Measurements from ENCODE around the gene BCAS3.
"Not testable (repeated sequence)": the region's sequence is repeated elsewhere in the genome, so short reads cannot be mapped to it uniquely, and the experiment has no call there.

BCAS3 gene

GRCh38 chr17:60747069-60747808 lies 69.6 kb downstream of the BCAS3 start:
- no peak for DNase-seq (ENCODE audit: low read depth)

DNA sequence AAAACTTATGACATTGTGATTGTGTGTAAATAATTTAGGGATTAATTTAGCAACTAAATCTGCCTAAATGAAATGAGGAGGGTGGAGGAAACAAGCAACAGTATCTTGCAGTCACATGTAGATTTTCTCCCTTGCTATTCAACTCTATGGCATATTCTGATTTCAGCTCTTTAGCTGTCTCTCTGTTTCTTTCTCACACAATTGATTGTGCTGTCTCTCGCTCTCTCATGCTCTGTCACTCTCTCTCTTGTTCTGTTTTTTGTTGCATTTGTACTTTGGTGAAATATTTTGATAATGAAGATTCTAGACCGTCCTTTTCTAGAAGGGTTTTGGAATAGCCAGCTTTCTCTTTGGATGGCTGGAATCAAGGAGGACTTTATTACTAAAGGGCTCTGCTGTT lies 70.6 kb downstream of the BCAS3 start:
- DNase-seq (ENCODE audit: low read depth) = no peak

- no peak for DNase-seq (ENCODE audit: low read depth)
These were observed 71.4 kb downstream of the BCAS3 start for GRCh38 chr17:60749050-60749449.

DNA sequence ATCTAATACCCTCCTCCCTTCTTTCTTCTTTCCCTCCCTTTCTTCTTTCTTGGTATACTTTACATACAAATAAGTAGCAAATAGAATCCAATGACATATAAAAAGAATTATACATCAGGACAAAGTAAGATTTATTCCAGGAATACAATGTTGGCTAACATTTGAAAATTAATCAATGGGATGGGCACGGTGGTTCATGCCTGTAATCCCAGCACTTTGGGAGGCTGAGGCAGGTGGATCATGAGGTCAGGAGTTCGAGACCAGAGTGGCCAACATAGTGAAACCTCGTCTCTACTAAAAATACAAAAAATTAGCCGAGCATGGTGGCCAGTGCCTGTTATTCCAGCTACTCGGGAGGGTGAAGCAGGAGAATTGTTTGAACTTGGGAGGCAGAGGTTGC lies 72.1 kb downstream of the BCAS3 start:
- no peak for DNase-seq (ENCODE audit: low read depth)

- DNase-seq (ENCODE audit: low read depth) = no peak
These were observed 73.0 kb downstream of the BCAS3 start for GRCh38 chr17:60750640-60751039.

- no peak for DNase-seq (ENCODE audit: low read depth)
These were observed 74.2 kb downstream of the BCAS3 start for GRCh38 chr17:60751884-60752283.

DNA sequence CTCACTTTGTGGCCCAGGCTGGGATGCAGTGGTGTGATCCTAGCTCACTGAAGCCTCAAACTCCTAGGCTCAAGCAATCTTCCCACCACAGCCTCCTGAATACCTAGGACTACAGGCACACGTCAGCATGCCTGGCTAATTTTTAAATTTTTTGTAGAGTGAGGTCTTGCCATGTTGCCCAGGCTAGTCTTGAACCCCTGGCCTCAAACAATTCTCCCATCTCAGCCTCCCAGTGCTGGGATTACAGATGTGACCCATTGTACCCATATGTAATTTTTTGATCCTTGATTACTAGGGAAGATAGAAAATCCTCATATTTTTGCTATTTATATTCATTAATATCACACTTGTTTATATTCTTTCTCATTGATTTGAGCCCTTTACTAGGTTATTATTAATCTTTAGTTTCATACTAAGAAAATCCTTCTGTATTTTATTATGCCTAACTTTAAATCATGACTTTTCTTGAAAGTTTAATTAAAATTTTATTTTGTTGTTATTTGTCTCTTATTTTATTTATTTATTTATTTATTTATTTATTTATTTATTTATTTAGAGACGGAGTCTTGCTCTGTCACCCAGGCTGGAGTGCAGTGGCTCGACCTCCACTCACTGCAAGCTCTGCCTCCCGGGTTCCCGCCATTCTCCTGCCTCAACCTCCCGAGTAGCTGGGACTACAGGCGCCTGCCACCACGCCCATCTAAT lies 75.4 kb downstream of the BCAS3 start:
- no peak for DNase-seq (ENCODE audit: low read depth)

- DNase-seq (ENCODE audit: low read depth) = no peak
These were observed 76.5 kb downstream of the BCAS3 start for GRCh38 chr17:60754057-60754604.

DNA sequence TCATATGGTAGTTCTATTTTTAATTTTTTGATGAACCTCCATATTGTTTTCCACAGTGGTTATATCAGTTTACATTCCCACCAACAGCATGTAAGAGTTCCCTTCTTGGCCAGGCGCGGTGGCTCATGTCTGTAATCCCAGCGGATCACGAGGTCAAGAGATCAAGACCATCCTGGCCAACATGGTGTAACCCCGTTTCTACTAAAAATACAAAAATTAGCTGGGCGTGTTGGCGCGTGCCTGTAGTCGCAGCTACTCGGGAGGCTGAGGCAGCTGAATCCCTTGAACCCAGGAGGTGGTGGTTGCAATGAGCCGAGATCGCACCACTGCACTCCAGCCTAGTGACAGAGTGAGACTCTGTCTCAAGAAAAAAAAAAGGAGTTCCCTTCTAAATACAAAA lies 79.1 kb downstream of the BCAS3 start:
- not testable (repeated sequence) for DNase-seq (ENCODE audit: low read depth)

DNA sequence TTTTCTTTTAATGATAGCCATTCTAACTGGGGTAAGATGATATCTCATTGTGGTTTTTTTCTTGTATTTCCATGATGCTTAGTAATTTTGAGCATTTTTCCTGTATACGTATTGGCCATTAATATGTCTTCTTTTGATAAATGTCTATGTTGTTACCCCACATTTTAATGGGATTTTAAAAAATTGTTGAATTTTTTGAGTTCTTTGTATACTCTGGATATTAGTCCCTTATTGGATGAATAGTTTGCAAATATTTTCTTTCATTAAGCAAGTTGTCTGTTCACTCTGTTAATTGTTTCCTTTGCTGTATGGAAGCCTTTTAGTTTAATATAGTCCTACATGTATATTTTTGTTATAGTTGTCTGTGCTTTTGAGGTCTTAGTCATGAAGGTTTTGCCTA lies 79.8 kb downstream of the BCAS3 start:
- DNase-seq (ENCODE audit: low read depth) = no peak

DNA sequence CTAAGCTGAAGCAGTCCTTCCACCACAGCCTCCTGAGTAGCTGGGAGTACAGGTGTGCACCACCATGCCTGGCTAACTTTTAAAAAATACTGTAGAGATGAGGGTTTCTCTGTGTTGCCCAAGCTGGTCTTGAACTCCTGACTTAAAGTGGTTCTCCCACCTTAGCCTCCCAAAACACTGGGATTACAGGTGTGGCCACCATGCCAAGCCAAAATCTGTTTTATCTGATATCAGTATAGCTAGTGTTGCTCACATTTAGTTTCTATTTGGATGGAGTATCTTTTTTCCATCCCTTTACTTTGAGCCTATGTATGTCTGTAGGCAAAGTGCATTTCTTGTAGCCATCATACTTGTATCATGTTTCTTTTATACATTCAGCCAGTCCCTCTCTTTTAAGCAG lies 82.1 kb downstream of the BCAS3 start:
- DNase-seq (ENCODE audit: low read depth) = no peak

- not testable (repeated sequence) for DNase-seq (ENCODE audit: low read depth)
These were observed 83.7 kb downstream of the BCAS3 start for GRCh38 chr17:60761301-60761700.

GRCh38 chr17:60766778-60767190 lies 89.1 kb downstream of the BCAS3 start:
- no peak for DNase-seq (ENCODE audit: low read depth)

GRCh38 chr17:60767744-60768308 lies 90.2 kb downstream of the BCAS3 start:
- DNase-seq (ENCODE audit: low read depth) = no peak

DNA sequence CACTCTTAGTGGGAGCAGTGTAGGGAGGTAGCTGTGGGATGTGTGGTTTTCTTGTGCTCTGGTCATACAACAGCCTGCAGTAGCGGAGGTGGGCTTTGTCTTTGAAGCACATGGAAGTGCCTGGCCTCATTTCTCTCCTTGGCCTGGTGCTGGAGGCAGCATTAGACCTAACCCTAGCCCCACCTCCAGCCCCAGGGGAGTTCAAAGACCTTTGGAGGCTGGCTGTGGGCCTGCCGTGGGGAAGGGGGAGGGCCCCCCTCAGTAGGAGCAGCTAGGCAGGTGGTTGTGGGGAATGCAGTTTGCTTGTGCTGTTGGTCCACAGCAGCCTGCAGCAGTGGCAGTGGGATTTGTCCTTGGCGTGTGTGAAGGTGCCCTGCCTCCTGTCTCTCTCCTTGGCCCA lies 91.7 kb downstream of the BCAS3 start:
- DNase-seq (ENCODE audit: low read depth) = no peak

- no peak for DNase-seq (ENCODE audit: low read depth)
These were observed 93.3 kb downstream of the BCAS3 start for GRCh38 chr17:60770946-60771422.

- not testable (repeated sequence) for DNase-seq (ENCODE audit: low read depth)
These were observed 94.0 kb downstream of the BCAS3 start for GRCh38 chr17:60771621-60772020.

DNA sequence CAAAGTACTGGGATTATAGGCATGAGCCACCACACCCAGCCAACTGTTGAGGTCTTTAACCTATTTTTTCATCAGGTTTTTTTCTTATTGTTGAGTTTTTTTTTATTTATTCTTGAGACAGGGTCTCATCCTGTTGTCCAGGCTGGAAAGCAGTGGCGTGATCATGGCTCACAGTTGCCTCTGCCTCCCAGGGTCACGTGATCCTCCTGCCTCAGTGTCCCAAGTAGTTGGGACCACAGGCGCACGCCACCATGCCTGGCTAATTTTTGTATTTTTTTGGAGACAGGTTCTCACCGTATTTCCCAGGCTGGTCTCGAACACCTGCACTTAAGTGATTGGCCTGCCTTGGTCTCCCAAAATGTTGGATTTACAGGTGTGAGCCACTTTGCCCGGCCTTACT lies 95.9 kb downstream of the BCAS3 start:
- no peak for DNase-seq (ENCODE audit: low read depth)

DNA sequence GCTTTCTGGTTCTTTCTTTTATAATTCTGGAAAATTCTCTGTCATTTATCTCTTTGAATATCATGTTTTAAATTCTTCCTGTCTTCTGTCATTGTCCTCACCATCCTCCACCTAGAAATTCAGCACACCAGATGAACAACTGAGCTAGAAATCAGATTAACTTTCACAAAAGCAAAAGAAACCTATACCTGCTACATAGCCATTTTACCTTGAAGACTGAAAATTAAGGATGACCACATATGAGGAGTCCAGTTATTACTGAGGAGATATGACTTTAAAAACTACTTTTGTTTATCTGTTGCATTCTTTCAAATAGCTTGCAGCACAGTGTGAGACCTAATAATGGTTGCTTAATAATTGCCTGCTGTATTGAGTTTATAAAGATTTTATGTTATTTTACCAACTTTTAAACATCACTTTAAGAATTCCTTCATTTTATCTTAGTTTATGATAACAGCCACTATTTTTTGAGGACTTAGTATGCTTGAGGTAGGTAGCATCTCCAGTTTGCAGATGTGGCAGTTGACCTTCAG lies 104.3 kb downstream of the BCAS3 start:
- no peak for DNase-seq (ENCODE audit: low read depth)

DNA sequence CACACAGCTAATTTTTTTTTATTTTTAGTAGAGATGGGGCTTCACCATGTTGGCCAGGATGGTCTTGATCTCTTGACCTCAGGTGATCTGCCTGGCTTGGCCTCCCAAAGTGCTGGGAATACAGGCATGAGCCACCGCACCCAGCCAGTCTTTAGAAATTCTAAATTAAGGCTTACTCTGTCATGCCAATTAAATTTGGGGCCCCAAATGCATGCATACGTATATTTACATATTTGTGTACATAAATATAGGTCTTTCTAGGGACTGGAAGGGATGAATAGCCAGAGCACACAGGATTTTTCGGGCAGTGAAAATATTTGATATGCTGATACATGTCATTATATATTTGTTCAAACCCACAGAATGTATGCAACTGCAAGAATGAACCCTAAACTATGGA lies 105.1 kb downstream of the BCAS3 start:
- no peak for DNase-seq (ENCODE audit: low read depth)

DNA sequence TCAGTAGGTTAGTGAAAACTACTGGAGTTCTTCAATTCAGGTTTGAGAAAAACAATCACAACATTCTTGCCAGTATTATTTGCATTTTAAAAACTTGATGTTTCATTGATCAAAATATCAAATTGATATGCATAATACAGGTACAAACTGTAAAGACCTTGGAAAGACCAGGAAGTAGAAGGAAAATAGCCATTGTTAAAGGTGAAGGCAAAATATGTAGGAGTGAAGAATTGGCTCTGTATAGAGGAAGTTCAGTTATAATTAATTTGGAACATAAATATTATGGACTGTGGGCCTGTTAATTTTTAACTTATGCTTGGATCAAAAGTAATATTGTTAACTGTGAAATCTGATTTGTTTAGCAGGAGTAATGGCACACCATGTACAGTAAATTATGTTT lies 112.6 kb downstream of the BCAS3 start:
- DNase-seq (ENCODE audit: low read depth) = no peak

GRCh38 chr17:60792250-60792898 lies 114.7 kb downstream of the BCAS3 start:
- no peak for DNase-seq (ENCODE audit: low read depth)
